ENCODE data around the gene CFDP1.

CFDP1 gene

GRCh38 chr16:75394941-75395340, 38.4 kb downstream of the CFDP1 start:
- no peaks in the 10 kb centered on the region for H3K4me1 ChIP-seq (ENCODE audit: control insufficient read depth, insufficient read depth, low read length)
- H3K9me3 ChIP-seq (ENCODE audit: control insufficient read depth, insufficient read depth, low read length) = no peaks in the 10 kb centered on the region
- H3K36me3 ChIP-seq (ENCODE audit: control insufficient read depth, insufficient read depth, low read length) = peaks cover 14% of the 10 kb centered on the region
- H3K4me3 ChIP-seq (ENCODE audit: low read depth, low read length) = no peak overlapping the region
- H3K27me3 ChIP-seq (ENCODE audit: control insufficient read depth, insufficient read depth, low read length) = no peaks in the 10 kb centered on the region
- H3K9ac ChIP-seq (ENCODE audit: low read depth, low read length) = no peak overlapping the region

DNA sequence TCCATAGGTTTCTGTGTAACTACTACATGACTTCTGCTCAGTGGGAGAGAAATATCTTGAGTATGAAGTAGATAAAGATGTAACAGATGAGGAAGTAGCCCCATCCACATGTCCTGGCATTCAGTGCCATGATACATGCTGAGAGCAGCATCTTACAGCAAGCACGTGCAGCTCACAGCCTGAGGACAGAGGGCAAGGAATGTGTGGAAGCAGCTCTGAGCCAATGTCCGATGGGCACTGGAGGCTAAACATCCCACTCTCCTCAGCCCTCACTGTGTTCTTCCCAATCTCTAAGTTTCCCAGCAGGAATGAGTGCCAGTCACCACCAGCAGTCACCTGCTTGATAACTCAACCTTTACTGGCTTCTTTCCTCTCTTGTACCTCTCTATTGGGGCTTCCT, 40.4 kb downstream of the CFDP1 start:
- no peak overlapping the region for H3K4me3 ChIP-seq (ENCODE audit: low read depth, low read length)
- H3K9ac ChIP-seq (ENCODE audit: low read depth, low read length) = no peak overlapping the region
- H3K27me3 ChIP-seq (ENCODE audit: control insufficient read depth, insufficient read depth, low read length) = no peaks in the 10 kb centered on the region
- H3K9me3 ChIP-seq (ENCODE audit: control insufficient read depth, insufficient read depth, low read length) = no peaks in the 10 kb centered on the region
- peaks cover 14% of the 10 kb centered on the region for H3K36me3 ChIP-seq (ENCODE audit: control insufficient read depth, insufficient read depth, low read length)
- H3K4me1 ChIP-seq (ENCODE audit: control insufficient read depth, insufficient read depth, low read length) = no peaks in the 10 kb centered on the region

DNA sequence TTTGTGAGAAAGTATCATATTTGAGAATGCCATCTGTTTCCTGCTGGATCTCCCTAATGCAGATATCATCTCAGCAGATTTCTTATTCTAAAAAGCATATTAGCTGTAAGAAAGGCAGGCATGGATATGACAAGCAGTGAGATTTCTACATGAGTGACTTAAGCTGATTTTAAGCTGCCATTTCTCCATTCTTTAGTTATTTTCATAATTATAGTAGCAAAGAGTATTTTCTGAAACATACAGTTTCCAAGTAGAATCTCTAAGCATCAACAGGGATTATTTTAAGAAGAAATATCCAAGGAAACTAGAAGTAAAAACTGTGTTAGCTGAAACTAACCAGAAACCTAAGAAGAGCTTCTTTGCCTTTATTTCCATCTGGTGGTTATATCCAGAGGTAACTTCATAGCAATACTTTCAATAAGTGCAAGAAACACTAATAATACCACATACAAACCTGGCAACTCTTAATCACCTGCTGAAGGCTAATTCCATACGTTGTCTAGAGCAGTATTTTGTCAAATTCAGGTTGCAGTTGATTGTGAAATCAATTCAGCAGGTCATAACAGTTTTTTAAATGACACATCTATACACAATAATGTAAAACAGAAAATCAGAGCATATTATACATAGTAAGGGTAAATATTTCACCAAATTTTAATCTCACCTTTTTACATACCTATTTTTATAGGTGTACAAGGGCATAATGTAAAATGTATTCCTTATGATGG, 42.2 kb downstream of the CFDP1 start:
- Histone ChIP-seq H3K9me3 (ENCODE audit: control insufficient read depth, insufficient read depth, low read length) (no peaks in the 10 kb centered on the region), H3K4me3 (ENCODE audit: low read depth, low read length) (no peak overlapping the region), H3K36me3 (ENCODE audit: control insufficient read depth, insufficient read depth, low read length) (peaks cover 14% of the 10 kb centered on the region), H3K4me1 (ENCODE audit: control insufficient read depth, insufficient read depth, low read length) (no peaks in the 10 kb centered on the region), H3K9ac (ENCODE audit: low read depth, low read length) (no peak overlapping the region), H3K27me3 (ENCODE audit: control insufficient read depth, insufficient read depth, low read length) (no peaks in the 10 kb centered on the region)

- Histone ChIP-seq H3K4me1 (ENCODE audit: control insufficient read depth, insufficient read depth, low read length) (no peaks in the 10 kb centered on the region), H3K4me3 (ENCODE audit: low read depth, low read length) (no peak overlapping the region), H3K9me3 (ENCODE audit: control insufficient read depth, insufficient read depth, low read length) (no peaks in the 10 kb centered on the region), H3K9ac (ENCODE audit: low read depth, low read length) (no peak overlapping the region), H3K36me3 (ENCODE audit: control insufficient read depth, insufficient read depth, low read length) (peaks cover 9% of the 10 kb centered on the region), H3K27me3 (ENCODE audit: control insufficient read depth, insufficient read depth, low read length) (no peaks in the 10 kb centered on the region)
Measured at GRCh38 chr16:75389096-75389690, 44.1 kb downstream of the CFDP1 start.

- Histone ChIP-seq H3K36me3 (ENCODE audit: control insufficient read depth, insufficient read depth, low read length) (peaks cover 2% of the 10 kb centered on the region), H3K4me1 (ENCODE audit: control insufficient read depth, insufficient read depth, low read length) (no peaks in the 10 kb centered on the region)
Measured at GRCh38 chr16:75387951-75388350, 45.4 kb downstream of the CFDP1 start.

DNA sequence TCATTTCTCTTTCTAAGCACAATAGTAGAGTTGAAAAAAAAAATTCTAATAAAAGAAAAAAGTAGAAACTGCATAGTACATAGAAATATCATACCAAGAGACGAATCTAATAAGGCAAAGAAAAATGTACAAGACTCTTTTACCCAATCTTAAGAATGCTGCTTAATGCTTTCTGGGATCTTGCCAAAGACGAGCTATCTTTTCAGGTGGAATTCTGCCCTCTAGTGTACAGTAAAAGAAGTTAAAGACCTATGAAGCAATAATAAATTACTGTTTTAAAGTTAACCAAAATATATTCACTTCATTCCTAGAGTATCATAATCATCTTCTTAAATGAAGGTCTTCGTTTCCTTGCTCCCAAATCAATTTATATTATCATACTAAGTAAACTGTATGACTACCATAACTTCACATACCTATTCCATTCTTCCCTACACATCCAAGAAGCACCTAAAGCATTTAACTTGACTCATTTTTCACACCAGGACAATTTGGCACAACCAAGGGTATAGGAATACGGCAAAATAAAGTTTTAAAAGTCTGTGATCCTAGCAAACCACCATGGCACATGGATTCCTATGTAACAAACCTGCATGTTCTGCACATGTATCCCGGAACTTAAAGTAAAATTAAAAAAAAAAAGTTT, 47.7 kb downstream of the CFDP1 start:
- no peak overlapping the region for H3K4me3 ChIP-seq (ENCODE audit: low read depth, low read length)
- no peaks in the 10 kb centered on the region for H3K4me1 ChIP-seq (ENCODE audit: control insufficient read depth, insufficient read depth, low read length)
- no peak overlapping the region for H3K9ac ChIP-seq (ENCODE audit: low read depth, low read length)
- H3K27me3 ChIP-seq (ENCODE audit: control insufficient read depth, insufficient read depth, low read length) = no peaks in the 10 kb centered on the region
- no peaks in the 10 kb centered on the region for H3K9me3 ChIP-seq (ENCODE audit: control insufficient read depth, insufficient read depth, low read length)
- H3K36me3 ChIP-seq (ENCODE audit: control insufficient read depth, insufficient read depth, low read length) = no peaks in the 10 kb centered on the region

More at GRCh38 chr16:75387951-75388350, 45.4 kb downstream of the CFDP1 start:
- H3K27me3 ChIP-seq (ENCODE audit: control insufficient read depth, insufficient read depth, low read length) = no peaks in the 10 kb centered on the region
- H3K9me3 ChIP-seq (ENCODE audit: control insufficient read depth, insufficient read depth, low read length) = no peaks in the 10 kb centered on the region
- H3K9ac ChIP-seq (ENCODE audit: low read depth, low read length) = no peak overlapping the region
- H3K4me3 ChIP-seq (ENCODE audit: low read depth, low read length) = no peak overlapping the region

DNA sequence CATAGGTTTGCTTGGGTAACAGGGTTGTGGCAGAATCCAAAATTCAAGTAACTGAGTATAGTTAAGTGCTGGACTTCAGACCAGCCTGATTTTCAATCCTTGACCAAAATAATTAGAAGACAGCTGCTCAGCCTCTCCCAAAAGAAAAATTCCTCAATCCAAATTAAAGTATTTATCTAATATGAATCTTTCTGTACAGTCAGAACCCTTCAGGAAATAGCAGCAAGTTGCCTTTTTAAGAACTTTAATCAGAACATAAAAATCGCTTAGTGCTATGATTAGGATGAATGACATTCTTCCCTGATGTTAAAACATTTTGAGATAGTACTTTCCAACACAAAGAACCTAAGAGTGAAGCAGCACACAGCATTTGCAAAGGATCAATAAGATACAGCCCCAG, 50.2 kb downstream of the CFDP1 start:
- Histone ChIP-seq H3K4me3 (ENCODE audit: low read depth, low read length) (no peak overlapping the region), H3K9me3 (ENCODE audit: control insufficient read depth, insufficient read depth, low read length) (no peaks in the 10 kb centered on the region), H3K36me3 (ENCODE audit: control insufficient read depth, insufficient read depth, low read length) (no peaks in the 10 kb centered on the region), H3K9ac (ENCODE audit: low read depth, low read length) (no peak overlapping the region), H3K4me1 (ENCODE audit: control insufficient read depth, insufficient read depth, low read length) (no peaks in the 10 kb centered on the region), H3K27me3 (ENCODE audit: control insufficient read depth, insufficient read depth, low read length) (no peaks in the 10 kb centered on the region)

DNA sequence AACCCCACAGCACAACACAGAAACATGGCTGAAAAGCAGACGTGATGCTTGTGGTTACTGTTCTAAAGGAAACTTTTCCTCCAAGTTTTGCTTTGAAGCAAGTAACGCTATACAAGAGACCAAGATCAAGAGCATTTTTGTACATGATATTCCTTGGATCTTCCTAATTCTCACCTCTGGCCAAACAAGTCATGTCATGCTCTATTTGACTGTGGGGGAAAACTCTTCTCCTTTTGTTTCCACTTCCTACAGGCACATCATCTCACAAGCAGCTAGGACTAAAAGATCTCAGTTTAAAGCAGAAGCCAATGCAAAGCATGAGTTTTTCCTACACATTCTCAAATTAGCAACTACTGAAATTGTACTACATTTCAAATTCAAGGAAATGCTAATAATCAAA, 50.7 kb downstream of the CFDP1 start:
- H3K9me3 ChIP-seq (ENCODE audit: control insufficient read depth, insufficient read depth, low read length) = no peaks in the 10 kb centered on the region
- no peak overlapping the region for H3K4me3 ChIP-seq (ENCODE audit: low read depth, low read length)
- H3K27me3 ChIP-seq (ENCODE audit: control insufficient read depth, insufficient read depth, low read length) = no peaks in the 10 kb centered on the region
- no peak overlapping the region for H3K9ac ChIP-seq (ENCODE audit: low read depth, low read length)
- H3K36me3 ChIP-seq (ENCODE audit: control insufficient read depth, insufficient read depth, low read length) = no peaks in the 10 kb centered on the region
- H3K4me1 ChIP-seq (ENCODE audit: control insufficient read depth, insufficient read depth, low read length) = peaks cover 4% of the 10 kb centered on the region

DNA sequence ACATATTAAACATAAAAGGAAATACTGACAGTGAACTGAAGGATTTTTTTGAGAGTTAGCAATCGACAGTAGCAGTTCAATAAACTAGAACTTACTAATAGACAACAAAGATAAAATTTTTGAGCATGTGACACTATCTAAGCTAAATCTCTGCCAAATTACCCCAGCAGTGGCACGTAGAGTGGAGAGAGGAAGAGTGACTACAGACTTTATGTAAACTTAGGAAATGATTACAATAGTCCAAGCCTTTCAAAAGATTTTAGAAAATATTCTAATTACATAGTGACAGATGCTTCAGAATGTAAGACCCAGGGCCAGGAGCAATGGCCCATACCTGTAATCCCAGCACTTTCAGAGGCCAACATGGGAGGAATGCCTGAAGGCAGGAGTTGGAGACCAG, 52.4 kb downstream of the CFDP1 start:
- Histone ChIP-seq H3K9ac (ENCODE audit: low read depth, low read length) (no peak overlapping the region), H3K36me3 (ENCODE audit: control insufficient read depth, insufficient read depth, low read length) (no peaks in the 10 kb centered on the region), H3K9me3 (ENCODE audit: control insufficient read depth, insufficient read depth, low read length) (no peaks in the 10 kb centered on the region), H3K27me3 (ENCODE audit: control insufficient read depth, insufficient read depth, low read length) (no peaks in the 10 kb centered on the region), H3K4me1 (ENCODE audit: control insufficient read depth, insufficient read depth, low read length) (peaks cover 4% of the 10 kb centered on the region), H3K4me3 (ENCODE audit: low read depth, low read length) (no peak overlapping the region)

DNA sequence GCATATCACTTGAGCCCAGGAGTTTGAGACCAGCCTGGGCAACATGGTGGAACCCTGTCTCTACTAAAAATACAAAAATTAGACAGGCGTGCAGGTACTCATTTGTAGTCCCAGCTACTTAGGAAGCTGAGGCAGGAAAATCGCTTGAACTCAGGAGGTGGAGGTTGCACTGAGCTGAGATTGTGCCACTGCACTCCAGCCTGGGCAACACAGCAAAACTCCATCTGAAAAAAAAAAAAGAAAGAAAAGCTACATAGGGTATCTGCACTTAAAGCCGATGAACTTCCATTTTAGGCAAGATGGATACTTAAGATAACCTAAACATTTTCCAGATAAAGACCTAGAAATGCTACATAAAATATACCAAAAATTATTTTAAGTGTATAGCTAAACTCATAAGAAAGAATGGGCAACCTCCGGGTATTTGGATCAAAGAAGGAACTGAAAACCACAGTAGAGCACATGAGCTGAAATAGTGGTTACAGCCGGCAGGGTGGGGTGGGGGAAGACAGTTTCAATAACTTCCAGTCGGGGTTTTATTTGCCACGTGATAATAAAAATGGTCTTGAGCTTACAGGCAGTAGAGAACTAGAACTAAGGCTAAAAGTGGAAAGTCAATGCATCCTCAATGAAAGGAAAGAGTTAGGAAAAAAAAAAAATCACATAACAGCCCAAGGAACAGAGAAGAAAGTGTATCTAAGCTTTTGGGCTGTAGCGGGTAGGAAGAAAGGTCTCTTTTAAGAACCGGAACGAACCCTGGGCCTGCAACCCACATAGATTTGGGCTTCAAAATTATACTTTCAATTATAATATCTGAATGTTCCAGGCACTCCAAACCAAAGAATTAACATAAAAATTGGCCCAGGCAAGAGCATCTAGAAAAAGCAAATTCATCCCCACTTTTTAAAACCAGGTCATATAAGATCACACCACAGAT, 53.1 kb downstream of the CFDP1 start:
- Histone ChIP-seq H3K9ac (ENCODE audit: low read depth, low read length) (no peak overlapping the region), H3K27me3 (ENCODE audit: control insufficient read depth, insufficient read depth, low read length) (no peaks in the 10 kb centered on the region), H3K36me3 (ENCODE audit: control insufficient read depth, insufficient read depth, low read length) (no peaks in the 10 kb centered on the region)

DNA sequence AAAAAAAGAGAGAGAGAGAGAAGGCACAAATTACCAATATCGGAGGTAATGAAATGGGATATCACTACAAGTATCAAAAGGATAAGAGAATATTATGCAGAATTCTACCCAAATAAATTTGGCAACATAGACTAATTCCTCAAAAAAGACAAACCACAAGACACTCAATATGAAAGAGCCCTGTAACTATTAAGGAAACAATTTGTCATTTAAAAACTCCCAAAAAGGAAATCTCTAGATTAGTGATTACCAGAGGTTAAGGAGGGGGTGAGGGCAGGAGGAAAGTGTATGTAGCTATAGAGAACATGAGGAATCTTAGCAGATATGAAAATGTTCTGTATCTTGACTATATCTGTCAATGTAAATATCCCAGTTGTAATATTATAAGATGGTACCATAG, 54.0 kb downstream of the CFDP1 start:
- Histone ChIP-seq H3K9ac (ENCODE audit: low read depth, low read length) (no peak overlapping the region), H3K4me1 (ENCODE audit: control insufficient read depth, insufficient read depth, low read length) (peaks cover 4% of the 10 kb centered on the region), H3K4me3 (ENCODE audit: low read depth, low read length) (no peak overlapping the region), H3K9me3 (ENCODE audit: control insufficient read depth, insufficient read depth, low read length) (no peaks in the 10 kb centered on the region), H3K36me3 (ENCODE audit: control insufficient read depth, insufficient read depth, low read length) (no peaks in the 10 kb centered on the region), H3K27me3 (ENCODE audit: control insufficient read depth, insufficient read depth, low read length) (no peaks in the 10 kb centered on the region)

More for the DNA sequence above, 53.1 kb downstream of the CFDP1 start:
- Histone ChIP-seq H3K9me3 (ENCODE audit: control insufficient read depth, insufficient read depth, low read length) (no peaks in the 10 kb centered on the region), H3K4me1 (ENCODE audit: control insufficient read depth, insufficient read depth, low read length) (peaks cover 4% of the 10 kb centered on the region), H3K4me3 (ENCODE audit: low read depth, low read length) (no peak overlapping the region)

Measured in iPS-15b (cell line).